ENCODE data around the gene CALD1.

Gene CALD1

DNA sequence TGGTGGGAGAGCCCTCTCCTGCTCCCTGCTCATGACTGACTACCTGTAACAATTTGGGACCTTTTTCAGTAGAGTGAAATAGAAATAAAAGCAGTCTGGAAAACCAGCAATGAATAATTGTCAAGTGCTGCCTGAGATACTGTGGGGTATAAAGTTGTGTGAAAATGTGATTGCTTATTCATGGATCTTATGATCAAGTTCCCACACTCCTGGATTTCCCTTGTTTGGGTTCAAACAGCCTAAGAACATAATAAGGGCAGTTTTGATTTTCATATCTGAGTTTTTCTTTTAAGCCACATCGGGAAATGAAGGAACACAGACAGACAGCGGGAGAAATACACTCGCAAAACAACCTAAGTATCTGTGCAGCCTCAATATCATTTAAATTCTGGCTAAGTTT lies 52.9 kb downstream of the CALD1 start:
- Histone ChIP-seq H3K9me3 (ENCODE audit: control insufficient read depth, insufficient read depth, low read length) (no peaks in the 10 kb centered on the region), H3K4me1 (ENCODE audit: control insufficient read depth, low read length) (no peaks in the 10 kb centered on the region), H3K27ac (ENCODE audit: low read depth, low read length) (no peak overlapping the region), H3K36me3 (ENCODE audit: control insufficient read depth, low read length) (no peaks in the 10 kb centered on the region), H3K9me2 (replicated peaks; ENCODE audit: control insufficient read depth, low read length) (no peaks in the 10 kb centered on the region), H3K4me3 (ENCODE audit: low read length) (no peak overlapping the region), H3K4me2 (ENCODE audit: low read length) (no peak overlapping the region), H4K20me1 (ENCODE audit: control insufficient read depth, insufficient read depth, low read depth, low read length) (no peaks in the 10 kb centered on the region), H3F3A (ENCODE audit: control insufficient read depth, insufficient read depth) (no peaks in the 10 kb centered on the region), H3K79me2 (ENCODE audit: control insufficient read depth, low read length) (no peaks in the 10 kb centered on the region), H3K27me3 (ENCODE audit: control insufficient read depth, low read length) (no peaks in the 10 kb centered on the region)
- TF ChIP-seq, protein P1, sequence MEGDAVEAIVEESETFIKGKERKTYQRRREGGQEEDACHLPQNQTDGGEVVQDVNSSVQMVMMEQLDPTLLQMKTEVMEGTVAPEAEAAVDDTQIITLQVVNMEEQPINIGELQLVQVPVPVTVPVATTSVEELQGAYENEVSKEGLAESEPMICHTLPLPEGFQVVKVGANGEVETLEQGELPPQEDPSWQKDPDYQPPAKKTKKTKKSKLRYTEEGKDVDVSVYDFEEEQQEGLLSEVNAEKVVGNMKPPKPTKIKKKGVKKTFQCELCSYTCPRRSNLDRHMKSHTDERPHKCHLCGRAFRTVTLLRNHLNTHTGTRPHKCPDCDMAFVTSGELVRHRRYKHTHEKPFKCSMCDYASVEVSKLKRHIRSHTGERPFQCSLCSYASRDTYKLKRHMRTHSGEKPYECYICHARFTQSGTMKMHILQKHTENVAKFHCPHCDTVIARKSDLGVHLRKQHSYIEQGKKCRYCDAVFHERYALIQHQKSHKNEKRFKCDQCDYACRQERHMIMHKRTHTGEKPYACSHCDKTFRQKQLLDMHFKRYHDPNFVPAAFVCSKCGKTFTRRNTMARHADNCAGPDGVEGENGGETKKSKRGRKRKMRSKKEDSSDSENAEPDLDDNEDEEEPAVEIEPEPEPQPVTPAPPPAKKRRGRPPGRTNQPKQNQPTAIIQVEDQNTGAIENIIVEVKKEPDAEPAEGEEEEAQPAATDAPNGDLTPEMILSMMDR (IDR thresholded peaks at IDR 0.05; ENCODE audit: low read depth, low read length, poor library complexity, severe bottlenecking) = no peak
- no peak for TF ChIP-seq EZH2phosphoT487 (IDR thresholded peaks at IDR 0.05; ENCODE audit: borderline replicate concordance, low read length)

DNA sequence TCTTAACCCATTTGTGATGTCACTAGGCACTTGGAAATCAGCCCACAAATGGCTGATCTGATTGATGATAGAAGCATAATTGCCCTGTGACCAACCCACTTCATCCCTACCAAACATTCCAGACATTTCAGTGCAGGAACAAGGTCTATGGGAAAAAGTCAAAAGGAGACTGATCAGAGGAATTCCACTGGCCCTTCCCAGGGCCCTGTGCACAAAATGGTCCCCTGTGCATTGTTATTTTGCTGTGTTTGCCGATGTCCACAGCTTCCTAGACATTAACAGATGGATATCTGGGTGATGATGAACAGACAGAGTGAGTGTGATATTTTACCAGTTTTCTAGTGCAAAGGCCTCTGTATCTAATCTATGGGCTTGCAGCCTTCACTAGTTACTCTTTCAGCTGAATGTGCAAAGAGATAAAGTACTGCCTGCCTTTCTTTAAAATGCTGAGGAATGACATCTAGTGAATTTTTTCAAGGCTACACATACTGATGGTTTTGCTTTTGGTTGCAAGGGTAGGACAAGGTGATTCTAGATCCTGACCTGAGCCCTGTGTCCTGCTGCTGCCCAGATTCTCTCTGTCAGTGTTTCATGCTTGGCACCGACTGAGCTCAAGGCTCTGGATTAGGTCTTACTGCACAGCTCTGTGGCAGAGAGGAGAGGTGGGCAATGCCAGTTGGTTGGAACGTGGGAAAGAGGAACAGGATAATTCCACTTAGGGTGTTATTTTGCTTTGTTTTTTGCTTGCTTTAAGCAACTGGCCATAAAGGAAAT lies 55.4 kb downstream of the CALD1 start:
- Histone ChIP-seq H3K36me3 (ENCODE audit: control insufficient read depth, low read length) (no peaks in the 10 kb centered on the region), H3K4me3 (ENCODE audit: low read length) (no peak overlapping the region), H4K20me1 (ENCODE audit: control insufficient read depth, insufficient read depth, low read depth, low read length) (no peaks in the 10 kb centered on the region), H3K27me3 (ENCODE audit: control insufficient read depth, low read length) (no peaks in the 10 kb centered on the region), H3K9me3 (ENCODE audit: control insufficient read depth, insufficient read depth, low read length) (no peaks in the 10 kb centered on the region), H3K4me1 (ENCODE audit: control insufficient read depth, low read length) (no peaks in the 10 kb centered on the region), H3K79me2 (ENCODE audit: control insufficient read depth, low read length) (no peaks in the 10 kb centered on the region), H3K9me2 (replicated peaks; ENCODE audit: control insufficient read depth, low read length) (no peaks in the 10 kb centered on the region), H3F3A (ENCODE audit: control insufficient read depth, insufficient read depth) (no peaks in the 10 kb centered on the region), H3K27ac (ENCODE audit: low read depth, low read length) (no peak overlapping the region), H3K4me2 (ENCODE audit: low read length) (no peak overlapping the region)
- TF ChIP-seq, protein P1 (IDR thresholded peaks at IDR 0.05; ENCODE audit: low read depth, low read length, poor library complexity, severe bottlenecking) = no peak

DNA sequence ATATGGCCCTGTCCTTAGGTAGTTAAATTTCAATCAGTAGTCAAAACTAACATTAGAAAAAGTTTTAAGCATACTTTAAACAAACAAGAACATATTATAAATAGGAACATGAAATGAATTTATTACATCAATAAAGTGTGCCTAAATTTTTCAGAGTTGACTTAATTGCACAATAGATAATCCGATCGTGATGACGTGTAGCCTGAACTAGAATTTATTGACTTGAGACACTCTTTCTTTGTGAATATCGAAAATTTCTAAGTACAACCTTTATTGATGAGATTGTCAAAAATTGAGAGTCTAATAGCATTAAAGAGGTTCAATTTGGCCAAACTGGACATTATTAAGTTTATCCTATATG lies 56.0 kb downstream of the CALD1 start:
- Histone ChIP-seq H3K27me3 (ENCODE audit: control insufficient read depth, low read length) (no peaks in the 10 kb centered on the region), H4K20me1 (ENCODE audit: control insufficient read depth, insufficient read depth, low read depth, low read length) (no peaks in the 10 kb centered on the region), H3K36me3 (ENCODE audit: control insufficient read depth, low read length) (no peaks in the 10 kb centered on the region), H3F3A (ENCODE audit: control insufficient read depth, insufficient read depth) (no peaks in the 10 kb centered on the region), H3K4me2 (ENCODE audit: low read length) (no peak overlapping the region), H3K79me2 (ENCODE audit: control insufficient read depth, low read length) (no peaks in the 10 kb centered on the region), H3K9me3 (ENCODE audit: control insufficient read depth, insufficient read depth, low read length) (no peaks in the 10 kb centered on the region), H3K4me3 (ENCODE audit: low read length) (no peak overlapping the region), H3K27ac (ENCODE audit: low read depth, low read length) (no peak overlapping the region), H3K9me2 (replicated peaks; ENCODE audit: control insufficient read depth, low read length) (no peaks in the 10 kb centered on the region), H3K4me1 (ENCODE audit: control insufficient read depth, low read length) (no peaks in the 10 kb centered on the region)
- no peak for TF ChIP-seq EZH2phosphoT487 (IDR thresholded peaks at IDR 0.05; ENCODE audit: borderline replicate concordance, low read length)
- TF ChIP-seq, protein P1 (IDR thresholded peaks at IDR 0.05; ENCODE audit: low read depth, low read length, poor library complexity, severe bottlenecking) = no peak
